GM21360 (cell line): ENCODE results near the gene SLC25A26.

ENCODE experiments used
- ATAC-seq: cut with Tn5 transposase; IDR thresholded peaks from one replicate; pipeline ENCODE4 v1.9.1; 2021; ENCODE audit warnings: mild to moderate bottlenecking, moderate library complexity; ENCODE audit not compliant: unreplicated experiment

Gene SLC25A26

DNA sequence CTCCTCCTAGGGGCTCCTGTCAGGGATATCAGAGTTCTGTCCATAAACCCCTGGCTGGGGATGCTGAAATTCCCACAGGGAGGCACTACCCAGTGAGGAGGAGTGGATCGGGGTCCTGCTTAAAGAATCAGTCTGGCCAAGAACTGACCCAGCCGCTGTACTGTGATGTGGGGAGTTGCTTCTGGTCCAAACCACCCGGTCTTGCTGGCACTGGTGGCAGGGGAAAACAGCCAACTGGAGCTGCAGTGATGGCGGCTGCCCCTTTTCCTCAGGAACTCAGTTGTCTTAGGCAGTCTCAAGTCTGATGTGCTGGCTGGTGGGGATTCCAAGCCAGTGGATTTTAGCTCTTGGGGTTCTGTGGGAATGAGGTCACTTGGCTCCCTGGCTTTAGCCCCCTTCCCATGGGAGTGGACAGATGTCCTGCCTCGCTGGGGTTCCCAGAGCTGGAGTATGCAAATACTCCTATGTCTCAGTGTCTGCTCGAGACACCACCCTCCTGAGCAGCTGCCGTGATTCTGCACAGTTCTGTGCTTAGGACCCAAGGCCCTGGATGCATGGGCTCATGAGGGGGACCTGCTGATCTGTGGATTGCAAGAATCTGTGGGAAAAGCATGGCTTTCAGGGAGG lies 97.1 kb downstream of the SLC25A26 start:
- ATAC-seq: no peak

DNA sequence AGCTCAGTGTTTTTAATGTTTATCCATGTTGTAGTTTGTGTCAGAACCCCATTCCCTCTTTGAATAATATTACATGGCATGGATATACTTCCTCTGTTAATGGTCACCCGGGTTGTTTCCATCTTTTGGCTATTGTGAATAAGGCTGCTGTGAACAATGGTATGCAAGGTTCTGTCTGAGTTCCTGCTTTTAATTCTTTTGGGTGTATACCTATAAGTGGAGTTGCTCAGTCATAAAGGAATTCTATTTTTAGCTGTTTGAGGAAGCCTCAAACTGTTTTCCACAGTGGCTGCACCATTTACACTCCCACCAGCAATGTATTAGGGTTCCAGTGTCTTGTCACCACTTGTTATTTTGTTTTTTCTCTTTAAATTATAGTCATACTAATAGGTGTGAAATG lies 99.6 kb downstream of the SLC25A26 start:
- ATAC-seq: no peak

DNA sequence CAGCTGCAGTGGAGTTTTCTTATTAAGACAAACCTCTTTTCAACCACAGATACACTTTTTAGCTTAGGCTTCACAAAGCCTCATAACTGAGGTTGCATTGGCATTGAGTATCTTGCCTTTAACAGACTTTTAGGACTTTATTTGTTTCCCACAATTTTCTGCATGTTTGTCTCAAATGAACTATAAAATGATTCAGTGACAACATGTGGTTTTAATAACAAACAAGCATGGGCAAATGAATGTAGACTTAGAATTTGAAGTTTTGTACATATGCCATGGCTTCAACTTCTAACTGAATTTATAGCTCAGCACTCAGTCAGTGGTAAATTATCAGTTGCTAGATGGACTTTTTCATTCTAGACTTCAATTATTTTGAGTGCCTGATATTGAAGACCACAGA lies 101.6 kb downstream of the SLC25A26 start:
- no peak for ATAC-seq

DNA sequence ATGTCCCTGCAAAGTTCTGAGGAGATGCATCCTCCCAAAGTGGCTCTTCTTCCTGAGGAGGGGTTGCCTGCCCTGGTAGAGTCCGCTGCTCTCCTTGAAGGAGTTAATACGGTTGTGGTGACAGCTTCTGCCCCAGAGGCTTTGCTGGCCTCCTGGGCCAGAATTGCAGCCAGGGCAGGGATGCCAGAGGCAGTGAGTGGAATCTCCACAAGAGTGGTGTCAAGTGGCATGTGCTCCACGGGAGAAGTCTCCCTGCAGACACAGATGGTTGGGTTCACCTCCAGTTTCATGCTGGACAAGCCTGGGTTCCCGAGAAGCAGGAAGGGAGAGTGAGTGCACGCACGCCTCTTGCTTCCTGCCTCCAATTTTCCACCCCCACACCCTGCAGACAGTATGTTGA lies 105.5 kb downstream of the SLC25A26 start:
- no peak for ATAC-seq

DNA sequence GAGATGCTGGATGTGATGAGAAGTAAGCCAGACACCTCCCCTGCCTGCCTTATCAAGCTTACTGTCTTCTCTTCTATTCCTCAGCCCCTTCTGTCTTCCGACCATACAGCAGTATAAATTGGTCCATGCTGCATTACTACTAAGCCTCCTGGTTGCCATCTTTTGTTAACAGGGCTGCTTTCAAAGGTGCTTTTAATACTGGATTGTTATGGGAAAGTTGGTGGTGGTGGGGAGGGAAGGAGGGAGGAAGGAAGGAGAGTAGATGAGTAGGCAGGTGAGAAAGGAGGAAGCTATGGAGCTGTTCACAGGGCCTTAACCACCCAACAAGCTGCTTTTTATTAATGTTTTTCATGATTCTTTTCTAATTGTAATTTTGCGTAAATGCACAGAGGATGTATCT lies 114.9 kb downstream of the SLC25A26 start:
- ATAC-seq: no peak

DNA sequence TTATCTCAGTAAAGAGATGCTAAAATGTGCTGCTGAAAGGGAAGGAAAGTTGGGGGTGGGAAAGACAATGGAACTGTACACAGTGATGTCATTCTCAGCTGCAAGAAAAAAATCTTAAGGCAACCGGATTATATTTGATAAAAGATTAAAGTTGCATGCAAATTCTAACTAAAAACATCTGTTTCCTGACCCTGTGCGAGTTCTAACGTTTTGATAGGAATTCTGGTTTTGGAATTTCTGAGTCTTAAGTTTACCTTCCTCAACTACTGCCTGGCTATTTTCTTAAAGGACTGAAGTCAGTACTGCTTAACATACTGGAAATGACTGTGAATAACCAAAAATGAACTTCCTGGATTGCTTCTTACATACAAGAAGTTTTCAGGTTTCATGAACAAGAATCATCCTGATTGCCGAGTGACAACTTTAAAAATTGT lies 115.5 kb downstream of the SLC25A26 start:
- ATAC-seq: no peak

DNA sequence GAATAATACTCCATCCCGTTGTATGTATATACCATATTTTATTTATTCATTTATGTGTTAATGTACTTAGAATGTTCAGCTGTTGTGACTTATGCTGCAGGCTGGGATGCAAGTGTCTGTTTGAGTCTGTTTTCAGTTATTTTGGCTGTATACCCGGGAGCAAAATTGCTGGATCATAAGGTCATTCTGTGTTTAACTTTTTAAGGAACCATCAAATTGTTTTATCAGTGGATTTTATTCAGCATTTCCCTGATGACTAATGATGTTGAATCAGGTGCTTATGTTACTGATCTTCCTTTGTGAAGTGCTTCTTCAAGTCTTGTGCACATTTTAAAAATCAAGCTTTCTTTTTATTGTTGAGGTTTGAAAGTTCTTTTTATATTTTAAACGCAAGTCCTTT lies 118.1 kb downstream of the SLC25A26 start:
- no peak for ATAC-seq

DNA sequence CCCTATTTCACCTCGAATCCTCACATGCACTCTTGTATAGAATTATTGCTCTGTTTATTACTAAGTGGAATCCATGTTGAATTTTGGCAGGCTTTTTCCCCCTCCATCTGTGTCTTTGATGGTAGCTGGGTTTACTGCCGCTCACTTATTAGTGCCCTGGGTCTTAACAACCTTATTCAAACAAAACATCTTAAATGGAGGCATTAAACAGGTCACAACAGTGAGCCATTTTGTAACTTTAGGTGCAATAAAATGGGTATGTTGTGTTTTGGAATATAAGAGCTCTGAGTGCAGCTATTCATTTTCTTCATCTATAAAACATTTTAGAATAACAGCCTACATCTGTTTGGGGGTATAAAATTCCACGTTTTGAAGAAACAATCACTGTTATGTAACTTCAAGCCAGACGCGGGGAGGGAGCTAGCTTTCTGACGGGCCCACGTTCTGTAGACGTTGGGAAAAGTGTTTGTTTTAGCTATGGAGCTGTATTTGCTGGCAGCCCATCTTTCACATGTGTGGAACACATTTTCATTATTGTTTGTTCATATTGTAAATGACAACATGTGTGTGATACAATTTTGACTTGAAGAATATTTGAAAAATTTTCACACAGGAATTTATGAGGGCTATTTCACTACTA lies 122.0 kb downstream of the SLC25A26 start:
- ATAC-seq: no peak

DNA sequence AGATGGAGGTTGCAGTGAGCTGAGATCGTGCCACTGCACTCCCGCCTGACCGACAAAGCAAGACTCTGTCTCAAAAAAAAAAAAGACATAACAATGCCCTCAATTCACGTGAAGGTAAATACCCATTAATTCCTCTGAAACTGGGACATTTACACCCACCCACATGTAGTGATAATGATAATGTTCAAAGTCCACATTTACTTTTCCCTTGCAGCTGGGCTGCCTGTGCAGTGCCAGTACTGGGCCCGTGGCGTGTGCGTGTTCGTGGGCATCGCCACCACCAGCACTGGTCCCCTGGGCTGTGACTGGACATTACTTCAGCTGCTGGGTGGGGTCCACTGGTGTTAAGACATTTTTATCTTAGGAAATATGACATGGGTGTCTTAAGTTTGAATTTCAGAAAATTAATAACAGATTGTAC lies 123.6 kb downstream of the SLC25A26 start:
- no peak for ATAC-seq

DNA sequence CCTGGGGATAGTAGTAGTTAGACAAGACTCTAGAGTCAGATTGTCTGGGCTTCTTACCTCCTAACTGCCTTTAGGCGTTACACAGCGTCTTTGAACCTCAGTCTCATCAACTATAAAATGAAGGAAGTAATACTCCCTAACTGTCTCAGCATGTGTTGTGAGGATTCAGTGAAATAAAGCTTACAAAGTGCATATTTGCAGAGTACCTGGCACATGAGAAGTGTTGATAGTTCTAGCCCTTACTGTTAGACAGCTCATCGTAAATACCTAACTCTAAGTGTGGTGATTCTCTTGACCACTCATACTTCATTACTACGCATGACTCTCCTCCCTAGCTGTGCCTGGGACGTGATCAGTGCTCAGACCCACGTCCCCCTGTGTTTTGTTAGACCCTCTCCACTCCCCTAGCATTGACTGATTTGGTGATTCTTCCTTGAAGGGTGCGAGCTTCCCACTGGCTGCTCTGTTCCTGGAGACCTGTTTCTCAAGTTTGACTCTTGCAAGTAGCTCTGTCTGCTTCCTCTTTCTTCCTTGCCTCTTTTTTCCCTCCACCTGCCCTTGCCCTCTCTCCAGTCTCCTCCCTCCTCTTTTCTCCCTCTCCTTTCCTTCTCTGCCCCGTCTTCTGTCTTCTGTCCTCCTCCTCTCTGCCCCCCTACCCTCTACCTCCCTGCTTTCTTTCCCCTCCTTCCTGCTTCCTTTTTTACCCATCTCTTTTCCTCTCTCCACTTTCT lies 124.2 kb downstream of the SLC25A26 start:
- ATAC-seq: no peak

DNA sequence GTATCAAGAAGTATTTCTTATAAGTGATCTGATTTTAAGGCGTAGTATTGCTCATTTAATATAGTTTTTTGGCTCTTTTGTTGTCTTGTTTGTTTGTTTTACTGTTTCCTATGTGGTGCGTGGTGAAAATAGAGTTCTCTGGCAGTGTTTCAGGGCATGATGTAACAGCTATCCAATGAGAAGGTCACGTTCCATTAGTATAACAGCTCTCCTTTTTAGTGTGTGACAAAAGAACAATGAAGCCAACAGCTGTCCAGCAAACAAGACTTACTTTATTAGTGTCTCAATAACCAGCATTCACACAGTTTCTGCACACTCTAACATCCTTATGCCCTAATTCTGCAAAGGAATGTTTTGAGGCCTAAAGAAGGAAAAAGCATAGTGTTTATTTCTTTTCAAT lies 127.9 kb downstream of the SLC25A26 start:
- ATAC-seq: no peak

DNA sequence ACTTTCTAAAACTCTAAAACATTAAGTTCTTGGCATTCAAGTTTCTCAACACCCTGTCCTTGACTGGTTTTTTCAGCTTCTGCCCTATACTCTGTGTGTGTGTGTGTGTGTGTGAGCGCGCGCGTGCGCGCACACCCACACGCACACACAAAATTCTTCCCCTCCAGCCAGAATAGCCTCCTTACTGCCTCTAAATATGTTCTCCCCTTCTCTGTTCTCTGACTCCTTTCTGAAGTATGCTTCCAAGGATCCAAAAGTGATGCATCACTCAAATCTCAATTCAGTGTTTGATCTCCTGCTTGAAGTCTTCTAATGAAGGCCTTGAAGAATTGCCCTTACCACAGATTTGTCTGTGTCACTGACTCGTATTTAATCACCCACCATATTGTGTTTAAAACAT lies 129.8 kb downstream of the SLC25A26 start:
- ATAC-seq: no peak

DNA sequence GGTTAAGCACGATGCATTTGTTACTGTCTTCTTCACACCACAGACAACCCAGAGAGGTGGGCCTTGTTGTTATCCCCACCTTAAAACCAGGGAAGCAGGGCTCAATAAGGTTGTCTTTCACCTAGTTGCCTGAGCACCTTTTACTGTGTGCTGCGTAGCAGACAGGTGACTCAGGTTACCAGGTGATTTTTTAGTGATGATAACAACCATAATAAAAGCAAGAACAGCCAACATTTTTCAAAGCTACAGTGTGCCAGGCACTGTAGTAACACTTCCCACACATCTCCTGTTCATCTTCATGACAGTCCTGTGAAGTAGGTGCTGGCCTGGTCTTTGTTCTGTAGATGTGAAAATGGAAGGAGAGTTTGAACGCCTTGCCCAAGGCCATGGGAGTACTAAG lies 132.2 kb downstream of the SLC25A26 start:
- no peak for ATAC-seq

DNA sequence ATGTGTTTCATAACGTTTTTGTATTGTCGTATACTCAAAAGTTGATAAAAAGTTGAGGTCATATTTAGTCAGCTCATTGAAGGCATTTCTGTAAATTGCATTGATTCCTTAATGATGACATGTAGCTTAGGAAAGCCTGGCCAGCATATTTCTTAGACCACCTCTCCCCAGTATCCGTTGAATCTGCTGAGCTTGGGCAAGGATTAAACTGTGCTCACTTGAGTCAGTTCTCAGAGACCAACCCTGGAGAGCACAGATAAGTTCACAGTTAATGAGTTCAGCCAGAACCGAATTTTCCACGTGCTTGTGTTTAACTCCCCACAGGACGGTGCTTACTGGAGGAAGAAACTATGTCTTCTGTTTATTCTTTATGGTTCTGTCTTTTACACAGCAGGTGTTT lies 132.7 kb downstream of the SLC25A26 start:
- ATAC-seq: no peak

DNA sequence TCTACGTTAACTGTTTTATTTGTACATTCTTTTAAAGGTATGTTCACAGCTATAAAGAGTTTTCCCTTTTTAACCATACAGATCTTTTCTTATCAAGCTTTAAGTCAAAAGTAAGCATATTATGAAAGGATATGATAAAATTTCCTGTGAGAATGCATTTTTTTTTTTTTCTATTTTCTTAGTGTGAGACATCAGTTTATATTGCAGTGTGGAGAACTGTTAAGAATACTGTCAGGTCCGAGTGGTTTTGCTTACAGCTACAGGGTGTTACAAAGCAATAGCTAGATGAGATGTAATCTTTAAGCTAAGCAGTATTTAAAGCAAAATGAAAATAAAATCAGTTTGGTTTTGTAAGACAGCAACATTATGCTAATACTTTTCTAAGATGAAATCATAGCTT lies 133.2 kb downstream of the SLC25A26 start:
- ATAC-seq: no peak

DNA sequence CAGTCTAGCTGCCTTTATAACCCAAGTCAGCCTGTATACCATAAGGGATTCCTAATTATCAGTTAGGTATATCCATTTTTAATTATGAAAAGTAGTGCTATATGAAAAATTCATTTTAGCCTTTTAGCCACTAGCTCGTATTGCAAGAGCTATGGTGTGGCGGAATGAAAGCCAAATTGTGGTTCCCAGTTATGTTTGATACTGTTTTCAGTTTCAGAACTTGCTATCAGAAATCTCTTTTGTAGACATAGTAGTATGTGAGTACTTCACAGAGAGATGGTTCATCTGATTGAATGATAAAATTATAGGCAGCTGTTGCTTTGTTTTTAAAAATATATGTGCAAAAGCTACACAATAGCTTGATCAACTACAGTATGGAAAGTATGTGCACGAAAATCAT lies 134.6 kb downstream of the SLC25A26 start:
- ATAC-seq: no peak

DNA sequence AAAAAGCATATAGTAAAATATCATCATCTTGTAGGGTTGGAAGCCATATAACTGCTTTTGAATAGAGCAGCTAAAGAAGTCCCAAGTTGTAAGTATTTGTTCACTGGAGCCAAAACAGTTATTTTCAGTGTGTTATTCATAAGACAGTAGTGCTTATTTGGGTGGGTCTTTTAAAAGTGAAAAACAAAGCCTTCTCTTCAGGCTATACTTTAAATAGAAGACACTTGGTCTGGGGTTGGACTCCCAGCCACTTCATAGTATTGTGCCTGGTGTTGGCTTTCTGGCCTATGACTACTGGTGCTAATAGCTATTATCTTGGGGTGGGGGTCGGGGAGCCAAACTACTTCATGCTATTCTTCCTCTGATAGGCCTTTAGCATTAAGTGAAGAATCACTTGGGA lies 135.2 kb downstream of the SLC25A26 start:
- ATAC-seq: no peak

DNA sequence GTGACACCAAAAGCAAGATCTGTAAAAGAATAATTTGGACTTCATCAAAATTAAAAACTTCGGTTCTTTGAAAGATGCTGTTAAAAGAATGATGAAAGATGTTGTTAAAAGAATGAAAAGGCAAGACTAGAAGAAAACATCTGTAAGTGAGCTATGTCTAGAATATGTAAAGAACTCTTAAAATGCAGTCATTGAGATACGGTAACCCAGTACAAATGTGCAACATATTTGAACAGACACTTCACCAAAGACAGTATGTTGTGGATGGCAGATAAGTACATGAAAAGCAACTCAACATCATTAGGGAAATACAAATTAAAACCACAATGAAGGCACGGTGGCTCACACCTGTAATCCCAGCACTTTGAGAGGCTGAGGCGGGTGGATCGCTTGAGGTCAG lies 140.6 kb downstream of the SLC25A26 start:
- ATAC-seq: no peak

DNA sequence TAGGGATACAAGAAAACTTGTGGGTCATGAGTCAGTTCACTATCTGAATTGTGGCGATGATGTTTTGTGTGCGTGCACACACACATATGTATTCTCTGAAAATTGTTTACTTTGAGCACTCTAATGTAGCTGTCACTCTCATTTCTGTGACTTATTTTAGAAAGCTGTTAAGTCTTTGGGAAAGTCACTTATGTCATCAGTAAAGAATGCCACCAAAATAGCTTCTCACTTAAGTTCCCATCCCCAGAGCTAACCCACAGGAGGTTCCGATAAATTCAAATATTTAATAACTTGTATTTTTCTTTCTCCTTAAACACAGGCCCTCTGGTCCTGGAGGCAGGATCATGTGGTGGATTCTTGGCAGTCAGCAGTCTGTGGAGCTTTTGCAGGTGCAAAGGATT lies 141.7 kb downstream of the SLC25A26 start:
- ATAC-seq: no peak

DNA sequence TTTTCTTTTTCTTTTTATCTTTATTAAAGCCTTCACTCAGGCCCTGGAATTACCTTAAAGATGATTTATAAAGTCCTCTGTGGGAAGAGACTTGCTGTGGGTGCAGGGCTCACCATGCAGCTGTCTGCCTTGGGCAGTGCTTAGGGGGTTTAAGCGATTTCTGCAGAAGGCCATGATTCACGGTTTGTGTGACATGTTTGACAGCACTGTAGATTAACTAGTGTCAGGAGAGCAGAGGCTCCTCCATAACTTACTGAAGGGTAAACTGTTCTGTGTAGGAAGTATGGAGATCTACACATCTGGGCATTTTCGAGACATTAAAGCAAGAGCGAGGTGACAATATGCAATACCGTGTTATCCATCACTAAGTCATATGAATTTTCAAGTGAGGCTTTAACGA lies 142.3 kb downstream of the SLC25A26 start:
- ATAC-seq: no peak

DNA sequence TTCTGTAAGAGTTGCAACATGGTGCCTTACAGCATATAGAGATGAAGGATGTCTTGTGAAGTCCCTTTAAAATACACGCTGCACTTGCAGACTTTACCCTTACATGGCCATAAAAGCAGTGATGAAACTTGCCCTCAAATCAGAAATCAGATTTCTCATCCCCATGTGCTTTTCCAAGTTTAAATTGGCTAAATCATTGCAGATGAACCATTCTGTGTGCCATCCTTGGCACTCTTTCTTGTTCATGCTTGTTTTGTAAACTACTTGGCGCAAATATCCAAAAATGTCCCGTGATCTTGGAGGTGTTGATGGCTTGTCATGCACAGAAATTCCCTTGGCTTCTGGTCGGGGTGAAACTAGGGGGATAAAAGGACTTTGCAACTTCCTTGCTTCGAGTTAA lies 144.3 kb downstream of the SLC25A26 start:
- ATAC-seq: no peak

DNA sequence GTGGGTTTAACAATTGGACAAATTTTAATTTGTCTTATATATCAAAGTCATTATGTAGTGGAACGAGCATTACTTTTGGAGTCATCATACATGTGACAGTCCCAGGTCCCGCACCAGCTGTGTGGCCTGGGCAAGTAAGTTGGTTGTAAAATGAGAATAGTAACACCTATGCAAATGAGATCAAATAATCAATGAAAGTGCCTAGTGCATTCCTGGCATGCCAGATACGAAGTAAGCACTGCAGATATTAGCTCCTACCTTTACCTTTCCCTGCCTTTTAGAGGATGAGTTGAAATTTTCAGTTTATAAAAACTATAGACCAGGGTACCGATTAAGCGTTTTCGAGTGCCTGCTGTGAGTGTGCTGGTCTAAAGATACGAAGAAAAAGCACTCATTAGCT lies 145.9 kb downstream of the SLC25A26 start:
- no peak for ATAC-seq
